NCI-H2029 treated with DMSO at 0.1 percent for 48 hours (cell line): ENCODE results near the gene ELL.

Experiments used
- DNase-seq: peaks from one replicate; lab custom pipeline; 2025; lab: John Stamatoyannopoulos, UW

The ELL gene

DNA sequence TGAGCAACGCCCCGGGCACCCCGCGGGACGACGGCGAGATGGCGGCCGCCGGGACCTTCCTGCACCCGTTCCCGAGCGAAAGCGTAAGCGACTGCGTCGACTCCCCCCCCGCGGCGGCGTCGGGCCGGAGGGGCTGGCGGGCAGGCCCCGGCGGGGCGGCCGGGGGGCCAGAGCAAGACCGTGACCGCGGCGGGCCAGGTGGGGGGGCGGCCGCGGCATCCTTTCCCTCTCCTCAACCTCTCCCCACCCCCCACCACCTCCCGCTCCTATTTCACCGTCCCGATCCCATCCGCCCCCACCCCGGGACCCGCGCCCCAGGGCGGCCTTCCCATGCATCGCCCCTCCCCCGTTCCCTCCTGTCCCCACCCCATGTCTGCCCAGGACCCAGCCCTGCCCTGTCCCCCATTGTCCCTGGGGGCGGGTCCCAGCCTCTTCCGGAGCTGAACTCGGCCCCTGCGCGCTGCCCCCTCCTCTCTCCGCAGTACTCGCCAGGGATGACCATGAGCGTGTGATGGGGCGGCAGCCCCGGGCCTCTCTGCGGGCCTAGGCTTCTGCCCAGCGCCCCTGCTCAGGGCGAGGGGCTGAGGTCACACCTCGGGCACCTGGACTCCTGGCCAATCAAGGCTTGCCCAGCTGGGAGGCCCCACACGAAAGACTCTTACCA, 88.0 kb downstream of the ELL start:
- DNase-seq, result no peak

- no peak for DNase-seq
Observed at GRCh38 chr19:18433015-18433691, 88.7 kb downstream of the ELL start.

DNA sequence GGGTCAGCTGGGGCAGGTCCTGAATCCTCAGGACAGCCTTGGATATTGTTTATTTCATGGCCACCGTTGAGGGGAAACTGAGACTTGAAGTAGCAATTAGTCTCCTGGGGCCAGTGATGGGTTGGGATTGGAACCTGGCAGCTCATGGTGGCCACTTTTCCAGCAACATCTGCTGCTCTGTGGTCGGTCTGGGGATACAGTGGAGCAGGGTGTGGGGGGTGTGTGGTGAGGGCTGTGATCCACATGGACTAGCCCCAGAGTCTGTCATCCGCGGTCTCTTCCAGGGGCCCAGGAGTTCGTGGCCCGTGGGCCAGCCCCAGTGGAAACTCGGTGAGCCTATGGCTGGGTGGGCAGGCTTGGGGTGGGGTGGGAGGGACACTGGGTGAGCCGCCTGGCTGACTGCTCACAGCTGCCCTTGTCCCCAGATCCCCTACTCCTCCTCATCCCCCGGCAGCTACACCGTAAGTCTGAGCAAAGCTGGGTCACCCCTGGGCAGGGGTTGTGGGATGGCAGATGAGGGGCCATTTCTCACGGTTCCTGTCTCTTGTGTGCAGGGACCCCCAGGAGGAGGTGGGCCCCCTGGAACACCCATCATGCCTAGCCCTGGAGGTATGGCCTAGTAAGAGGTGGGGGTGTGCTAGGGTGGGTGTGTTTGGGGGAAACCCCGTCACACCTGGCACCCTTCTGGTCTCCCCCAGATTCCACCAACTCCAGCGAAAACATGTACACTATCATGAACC, 89.4 kb downstream of the ELL start:
- no peak for DNase-seq

DNA sequence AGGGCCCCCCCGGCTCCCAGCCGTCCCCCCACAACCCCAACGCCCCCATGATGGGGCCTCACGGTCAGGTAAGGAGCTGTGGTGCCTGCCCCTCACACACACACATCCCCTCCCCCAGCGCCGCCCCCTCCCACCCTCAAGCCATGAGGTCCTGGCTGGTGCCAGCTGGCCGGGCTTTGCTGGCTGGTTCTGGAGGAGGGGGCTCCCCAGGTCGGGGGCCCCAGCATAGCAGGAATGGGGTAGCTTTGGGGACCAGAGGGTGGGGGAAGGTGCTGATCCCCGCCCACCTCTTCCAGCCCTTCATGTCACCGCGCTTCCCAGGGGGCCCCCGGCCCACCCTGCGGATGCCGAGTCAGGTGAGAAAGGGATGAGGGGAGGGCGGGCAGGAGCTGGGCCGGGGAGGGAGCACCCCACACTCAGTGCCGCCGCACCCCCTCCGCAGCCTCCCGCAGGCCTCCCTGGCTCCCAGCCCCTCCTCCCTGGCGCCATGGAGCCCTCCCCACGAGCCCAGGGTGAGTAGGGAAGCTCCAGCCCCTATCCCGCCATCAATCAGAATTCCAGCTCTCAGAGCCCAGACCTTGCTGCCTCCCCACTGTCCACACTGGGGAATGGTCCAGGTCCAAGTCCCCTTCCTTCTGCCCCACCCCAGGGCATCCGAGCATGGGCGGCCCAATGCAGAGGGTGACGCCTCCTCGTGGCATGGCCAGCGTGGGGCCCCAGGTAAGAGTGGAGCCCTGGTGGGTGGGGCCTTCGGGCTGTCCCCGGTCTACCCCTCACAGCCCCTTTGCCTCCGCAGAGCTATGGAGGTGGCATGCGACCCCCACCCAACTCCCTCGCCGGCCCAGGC, 90.3 kb downstream of the ELL start:
- DNase-seq, result no peak

DNA sequence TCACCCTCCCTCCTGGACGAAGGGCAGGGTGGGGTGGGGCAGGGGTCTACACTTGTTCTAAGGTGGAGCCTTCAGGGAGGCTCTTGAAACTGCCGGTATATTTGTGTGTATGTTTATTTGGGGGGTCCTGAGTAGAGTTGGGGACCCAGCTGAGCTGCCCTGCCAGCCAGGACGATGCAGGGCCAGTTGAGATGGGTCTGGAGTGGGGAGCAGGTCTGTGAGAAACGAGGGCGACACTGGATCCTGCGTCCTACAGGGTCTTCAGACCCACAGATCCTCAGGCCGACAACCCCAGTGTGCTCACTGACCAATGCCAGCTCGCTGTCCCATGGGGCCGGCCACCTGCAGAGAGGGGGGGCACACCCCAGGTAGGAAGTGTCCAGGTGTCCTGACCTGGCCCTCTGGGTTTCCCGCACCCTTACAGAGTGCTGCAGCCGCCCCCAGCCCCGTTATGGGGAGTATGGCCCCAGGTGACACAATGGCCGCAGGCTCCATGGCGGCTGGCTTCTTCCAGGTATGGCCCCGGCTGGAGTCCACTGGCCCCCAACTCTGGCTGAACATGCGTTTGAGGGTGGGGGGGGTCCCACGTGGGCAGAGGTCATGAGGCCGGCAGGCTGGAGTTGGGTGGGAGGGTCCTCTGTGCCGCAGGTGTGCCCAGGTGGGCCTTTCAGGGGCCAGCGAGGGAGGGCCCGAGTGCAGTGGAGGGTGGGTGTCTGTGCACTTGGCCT, 91.3 kb downstream of the ELL start:
- DNase-seq, result no peak

GRCh38 chr19:18429717-18430416, 92.0 kb downstream of the ELL start:
- DNase-seq, result no peak

GRCh38 chr19:18428787-18429674, 92.8 kb downstream of the ELL start:
- peak; percentile 59 for DNase-seq

GRCh38 chr19:18428173-18428786, 93.6 kb downstream of the ELL start:
- no peak for DNase-seq

- DNase-seq, result no peak
Observed at GRCh38 chr19:18427743-18428113, 94.1 kb downstream of the ELL start.

- DNase-seq, result no peak
Observed at GRCh38 chr19:18427080-18427742, 94.7 kb downstream of the ELL start.

DNA sequence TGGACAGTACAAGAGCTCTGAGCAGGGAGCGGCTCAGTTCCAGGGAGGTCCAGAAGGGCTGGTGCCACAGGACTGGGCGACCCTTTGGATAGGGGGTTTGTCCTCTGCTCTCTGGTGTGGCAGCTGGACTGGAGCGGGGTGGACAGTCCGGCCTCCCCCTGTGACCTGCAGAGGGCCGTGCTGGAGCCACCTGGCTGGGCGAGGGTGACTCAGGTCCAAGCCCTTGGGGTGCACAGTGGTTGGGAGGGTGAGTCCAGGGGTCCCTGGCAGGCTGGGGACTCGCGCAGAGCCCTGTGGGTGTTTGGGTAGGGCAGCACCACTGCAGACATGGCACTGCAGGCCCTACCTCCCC, 95.5 kb downstream of the ELL start:
- no peak for DNase-seq

DNA sequence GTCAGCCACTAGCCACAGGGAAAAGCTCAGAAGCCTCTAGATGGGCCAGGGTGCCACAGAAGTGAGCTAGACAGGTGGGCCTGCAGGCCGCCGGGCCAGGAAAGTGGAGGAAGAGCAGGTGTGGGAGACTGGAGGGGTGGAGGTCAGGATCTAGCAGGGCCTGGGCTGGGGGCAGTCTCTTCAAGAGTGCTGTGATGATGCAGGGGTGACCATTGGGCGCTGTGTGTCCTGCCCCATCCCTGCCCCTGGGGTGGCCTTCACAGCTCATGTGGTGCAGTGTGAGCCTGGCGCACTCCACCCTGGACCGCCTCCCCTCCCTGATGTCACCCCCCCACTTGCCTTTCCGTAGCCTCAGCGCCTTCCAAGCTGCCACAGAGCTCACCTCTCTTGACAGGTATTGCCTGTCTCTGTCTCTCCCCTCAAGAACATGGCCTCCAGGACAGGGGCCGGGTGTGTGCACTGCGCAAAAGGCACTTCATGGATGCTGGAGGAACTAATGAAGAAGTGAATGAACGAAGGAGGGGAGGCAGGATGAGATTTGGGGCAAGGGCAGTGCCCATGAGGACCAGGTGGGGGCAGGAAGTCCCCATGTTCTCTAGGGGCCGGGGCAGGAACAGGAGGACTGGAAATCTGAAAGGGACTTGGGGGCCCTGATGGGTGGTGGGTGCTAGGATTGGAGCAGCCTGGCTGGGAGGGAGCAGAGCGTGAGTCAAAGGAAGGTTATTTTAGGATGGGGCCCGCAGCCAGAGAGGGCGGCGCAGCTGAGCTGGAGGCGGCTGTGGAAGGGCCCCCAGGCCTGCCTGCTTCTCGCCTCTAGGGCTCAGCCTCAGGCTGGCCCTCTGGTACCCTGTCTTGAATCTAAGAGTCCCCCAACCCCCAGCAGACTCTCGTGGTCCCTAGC, 96.1 kb downstream of the ELL start:
- DNase-seq, result no peak

- DNase-seq, result no peak
Observed at GRCh38 chr19:18424890-18425514, 96.9 kb downstream of the ELL start.

DNA sequence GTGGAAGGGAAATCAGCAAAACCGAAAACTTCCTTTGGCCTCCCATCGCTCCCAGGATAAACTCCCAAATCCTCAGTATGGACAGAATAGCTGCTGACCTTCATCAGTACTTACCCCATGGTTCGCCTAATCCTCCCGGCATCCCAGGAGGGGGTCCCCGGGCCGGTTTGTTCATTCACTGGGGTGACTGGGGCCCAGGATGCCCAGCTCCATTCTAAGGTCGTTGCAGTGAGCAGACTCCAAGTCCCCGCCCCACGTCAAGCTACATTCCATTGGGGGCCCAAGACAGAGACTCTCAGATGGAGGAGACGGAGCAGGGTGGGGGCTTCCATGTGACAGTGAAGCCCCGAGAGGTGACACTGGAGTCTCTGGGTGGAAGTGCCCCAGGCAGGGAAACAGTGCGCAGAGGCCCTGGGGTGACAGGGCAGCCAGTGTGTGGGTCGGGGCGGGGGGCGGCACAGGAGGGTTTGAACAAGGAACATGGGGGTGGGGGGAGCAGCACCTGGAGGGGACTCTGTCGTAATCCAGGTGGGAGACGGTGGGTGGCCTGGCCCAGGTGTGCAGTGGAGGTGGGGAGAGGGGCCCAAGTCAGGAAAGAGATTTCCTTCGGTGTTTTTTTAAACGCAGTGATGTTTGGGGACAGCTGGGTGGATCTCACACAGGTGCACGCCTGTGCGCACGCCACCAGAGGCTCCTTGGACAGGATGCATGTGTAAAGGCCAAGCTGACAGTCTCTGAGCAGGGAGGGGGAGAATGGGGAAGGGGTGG, 97.6 kb downstream of the ELL start:
- no peak for DNase-seq

DNA sequence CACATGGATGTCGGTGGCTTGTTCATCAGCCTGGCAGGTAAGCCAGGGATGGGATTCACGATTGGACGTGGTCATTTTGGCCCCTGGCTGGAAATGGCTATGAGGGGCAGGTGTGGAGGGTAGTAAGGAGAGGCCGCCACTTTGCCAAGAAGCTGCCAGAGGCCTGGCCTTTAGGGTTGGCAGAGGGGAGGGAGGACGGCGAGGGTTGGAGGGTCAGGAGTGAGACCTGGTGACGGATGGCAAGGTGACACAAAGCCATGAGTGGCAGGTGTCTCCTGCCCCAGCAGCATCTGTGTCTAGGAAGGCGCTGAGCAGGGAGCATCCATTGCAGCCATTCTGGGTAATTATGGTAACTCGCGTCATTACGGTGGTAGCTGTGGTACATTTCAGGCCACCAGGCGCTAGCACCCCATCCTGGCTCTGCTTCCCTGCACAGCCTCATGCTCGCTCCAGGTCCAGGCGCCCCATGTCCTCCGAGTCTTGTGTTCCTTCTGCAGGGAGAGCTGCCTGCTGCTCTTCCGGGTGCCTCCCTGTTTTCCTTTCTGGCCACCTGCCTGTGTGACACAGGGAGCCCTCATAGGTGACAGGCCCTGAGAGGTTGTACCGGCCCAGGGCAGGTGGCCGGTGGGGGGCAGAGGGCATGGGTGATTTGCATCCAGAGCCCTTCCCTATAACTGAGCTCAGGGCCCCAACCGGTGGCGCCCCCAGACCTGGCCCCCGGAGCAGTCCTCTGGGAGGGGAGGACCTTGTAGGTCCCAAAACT, 98.4 kb downstream of the ELL start:
- DNase-seq, result no peak
